ENCODE results near the gene GNAS.

Gene GNAS

GRCh38 chr20:58895448-58896180 lies 43.1 kb downstream of the GNAS start:
- Histone ChIP-seq H3K36me3 (ENCODE audit: control insufficient read depth, low read length) (peaks cover 80% of the 10 kb centered on the region), H4K20me1 (ENCODE audit: control insufficient read depth, insufficient read depth, low read depth, low read length) (peaks cover 47% of the 10 kb centered on the region), H3K27ac (ENCODE audit: low read depth, low read length) (no peak overlapping the region)

GRCh38 chr20:58896820-58897219 lies 44.3 kb downstream of the GNAS start:
- no peak overlapping the region for H3K27ac ChIP-seq (ENCODE audit: low read depth, low read length)
- H3K9me2 ChIP-seq (replicated peaks; ENCODE audit: control insufficient read depth, low read length), result no peaks in the 10 kb centered on the region
- H3K4me2 ChIP-seq (ENCODE audit: low read length), result no peak overlapping the region
- peaks cover 57% of the 10 kb centered on the region for H4K20me1 ChIP-seq (ENCODE audit: control insufficient read depth, insufficient read depth, low read depth, low read length)
- H3K9me3 ChIP-seq (ENCODE audit: control insufficient read depth, insufficient read depth, low read length), result no peaks in the 10 kb centered on the region
- H3K27me3 ChIP-seq (ENCODE audit: control insufficient read depth, low read length), result no peaks in the 10 kb centered on the region
- H3K4me1 ChIP-seq (ENCODE audit: control insufficient read depth, low read length), result peaks cover 41% of the 10 kb centered on the region
- H3K4me3 ChIP-seq (ENCODE audit: low read length), result no peak overlapping the region
- TF ChIP-seq EZH2phosphoT487 (IDR thresholded peaks at IDR 0.05; ENCODE audit: borderline replicate concordance, low read length), result no peak
- TF ChIP-seq, protein P1, sequence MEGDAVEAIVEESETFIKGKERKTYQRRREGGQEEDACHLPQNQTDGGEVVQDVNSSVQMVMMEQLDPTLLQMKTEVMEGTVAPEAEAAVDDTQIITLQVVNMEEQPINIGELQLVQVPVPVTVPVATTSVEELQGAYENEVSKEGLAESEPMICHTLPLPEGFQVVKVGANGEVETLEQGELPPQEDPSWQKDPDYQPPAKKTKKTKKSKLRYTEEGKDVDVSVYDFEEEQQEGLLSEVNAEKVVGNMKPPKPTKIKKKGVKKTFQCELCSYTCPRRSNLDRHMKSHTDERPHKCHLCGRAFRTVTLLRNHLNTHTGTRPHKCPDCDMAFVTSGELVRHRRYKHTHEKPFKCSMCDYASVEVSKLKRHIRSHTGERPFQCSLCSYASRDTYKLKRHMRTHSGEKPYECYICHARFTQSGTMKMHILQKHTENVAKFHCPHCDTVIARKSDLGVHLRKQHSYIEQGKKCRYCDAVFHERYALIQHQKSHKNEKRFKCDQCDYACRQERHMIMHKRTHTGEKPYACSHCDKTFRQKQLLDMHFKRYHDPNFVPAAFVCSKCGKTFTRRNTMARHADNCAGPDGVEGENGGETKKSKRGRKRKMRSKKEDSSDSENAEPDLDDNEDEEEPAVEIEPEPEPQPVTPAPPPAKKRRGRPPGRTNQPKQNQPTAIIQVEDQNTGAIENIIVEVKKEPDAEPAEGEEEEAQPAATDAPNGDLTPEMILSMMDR (IDR thresholded peaks at IDR 0.05; ENCODE audit: low read depth, low read length, poor library complexity, severe bottlenecking), result no peak
- peaks cover 92% of the 10 kb centered on the region for H3K36me3 ChIP-seq (ENCODE audit: control insufficient read depth, low read length)
- peaks cover 100% of the 10 kb centered on the region for H3K79me2 ChIP-seq (ENCODE audit: control insufficient read depth, low read length)
- peaks cover 21% of the 10 kb centered on the region for H3F3A ChIP-seq (ENCODE audit: control insufficient read depth, insufficient read depth)

More at GRCh38 chr20:58895448-58896180, 43.1 kb downstream of the GNAS start:
- Histone ChIP-seq H3K27me3 (ENCODE audit: control insufficient read depth, low read length) (no peaks in the 10 kb centered on the region), H3K79me2 (ENCODE audit: control insufficient read depth, low read length) (peaks cover 91% of the 10 kb centered on the region), H3K4me3 (ENCODE audit: low read length) (no peak overlapping the region), H3K9me3 (ENCODE audit: control insufficient read depth, insufficient read depth, low read length) (no peaks in the 10 kb centered on the region), H3F3A (ENCODE audit: control insufficient read depth, insufficient read depth) (peaks cover 12% of the 10 kb centered on the region), H3K9me2 (replicated peaks; ENCODE audit: control insufficient read depth, low read length) (no peaks in the 10 kb centered on the region), H3K4me1 (ENCODE audit: control insufficient read depth, low read length) (peaks cover 31% of the 10 kb centered on the region), H3K4me2 (ENCODE audit: low read length) (no peak overlapping the region)
- TF ChIP-seq, protein P1 (IDR thresholded peaks at IDR 0.05; ENCODE audit: low read depth, low read length, poor library complexity, severe bottlenecking), result no peak
- no peak for TF ChIP-seq EZH2phosphoT487 (IDR thresholded peaks at IDR 0.05; ENCODE audit: borderline replicate concordance, low read length)

DNA sequence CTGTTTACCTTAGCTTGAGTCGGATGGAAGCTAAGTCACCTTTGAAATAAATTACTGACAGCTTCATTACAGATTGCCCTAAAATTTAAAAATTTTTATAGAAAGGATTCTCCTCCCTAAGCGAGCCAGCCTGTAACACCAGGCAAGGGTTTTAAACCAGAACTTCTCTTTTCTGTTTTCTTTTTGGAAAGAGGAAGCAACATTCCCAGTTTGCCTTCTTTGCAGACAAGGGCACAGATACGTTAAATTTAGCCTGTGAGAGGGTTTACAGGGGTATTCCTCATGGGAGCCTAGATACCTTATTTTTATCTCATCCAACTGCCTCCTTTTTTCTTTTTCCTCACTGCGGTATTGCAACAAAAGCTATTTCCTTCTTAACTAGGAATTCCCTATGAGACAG lies 45.0 kb downstream of the GNAS start:
- H3K27me3 ChIP-seq (ENCODE audit: control insufficient read depth, low read length), result no peaks in the 10 kb centered on the region
- no peak overlapping the region for H3K4me2 ChIP-seq (ENCODE audit: low read length)
- peaks cover 21% of the 10 kb centered on the region for H3F3A ChIP-seq (ENCODE audit: control insufficient read depth, insufficient read depth)
- no peak overlapping the region for H3K27ac ChIP-seq (ENCODE audit: low read depth, low read length)
- no peaks in the 10 kb centered on the region for H3K9me2 ChIP-seq (replicated peaks; ENCODE audit: control insufficient read depth, low read length)
- H3K4me1 ChIP-seq (ENCODE audit: control insufficient read depth, low read length), result peaks cover 45% of the 10 kb centered on the region
- peaks cover 98% of the 10 kb centered on the region for H3K36me3 ChIP-seq (ENCODE audit: control insufficient read depth, low read length)
- no peak overlapping the region for H3K4me3 ChIP-seq (ENCODE audit: low read length)
- no peaks in the 10 kb centered on the region for H3K9me3 ChIP-seq (ENCODE audit: control insufficient read depth, insufficient read depth, low read length)
- peaks cover 100% of the 10 kb centered on the region for H3K79me2 ChIP-seq (ENCODE audit: control insufficient read depth, low read length)
- TF ChIP-seq, protein P1 (IDR thresholded peaks at IDR 0.05; ENCODE audit: low read depth, low read length, poor library complexity, severe bottlenecking), result no peak
- TF ChIP-seq EZH2phosphoT487 (IDR thresholded peaks at IDR 0.05; ENCODE audit: borderline replicate concordance, low read length), result no peak
- peaks cover 60% of the 10 kb centered on the region for H4K20me1 ChIP-seq (ENCODE audit: control insufficient read depth, insufficient read depth, low read depth, low read length)

Data from DOHH2 (cell line).